SU-DHL-6 (cell line): ENCODE results near the gene SLC17A2.

Source experiments
- CTCF ChIP-seq: fragments of 200-600 bp; sonication (generic); IDR thresholded peaks from one replicate; pipeline ENCODE4 v1.5.1; 2017; ENCODE audit warnings: antibody characterized with exemption, mild to moderate bottlenecking, low read length, moderate library complexity; ENCODE audit not compliant: insufficient read depth, poor library complexity, severe bottlenecking
- EZH2phosphoT487 ChIP-seq: fragments of 200-600 bp; sonication (generic), shearing (Covaris generic); conservative IDR thresholded peaks from 2 replicates; pipeline ENCODE4 v1.6.1; 2018; ENCODE audit warnings: mild to moderate bottlenecking, antibody characterized with exemption, low read length, moderate library complexity, mixed read lengths

- TF ChIP-seq CTCF: no peak
- no peak for TF ChIP-seq EZH2phosphoT487
Measured at GRCh38 chr6:25954756-25955155, 24.3 kb upstream of the SLC17A2 start.
